Activated T-helper 9 cell treated with anti-CD3 and anti-CD28 coated beads, Interleukin-2, amount 50 U/mL, for 16 hours (primary cell): ENCODE measurements around the gene PLPPR1.

Experiments
- DNase-seq: peaks from one replicate; pipeline ENCODE4 v3.0.0-alpha.2; 2020; ENCODE audit warnings: low read depth

Gene PLPPR1

DNA sequence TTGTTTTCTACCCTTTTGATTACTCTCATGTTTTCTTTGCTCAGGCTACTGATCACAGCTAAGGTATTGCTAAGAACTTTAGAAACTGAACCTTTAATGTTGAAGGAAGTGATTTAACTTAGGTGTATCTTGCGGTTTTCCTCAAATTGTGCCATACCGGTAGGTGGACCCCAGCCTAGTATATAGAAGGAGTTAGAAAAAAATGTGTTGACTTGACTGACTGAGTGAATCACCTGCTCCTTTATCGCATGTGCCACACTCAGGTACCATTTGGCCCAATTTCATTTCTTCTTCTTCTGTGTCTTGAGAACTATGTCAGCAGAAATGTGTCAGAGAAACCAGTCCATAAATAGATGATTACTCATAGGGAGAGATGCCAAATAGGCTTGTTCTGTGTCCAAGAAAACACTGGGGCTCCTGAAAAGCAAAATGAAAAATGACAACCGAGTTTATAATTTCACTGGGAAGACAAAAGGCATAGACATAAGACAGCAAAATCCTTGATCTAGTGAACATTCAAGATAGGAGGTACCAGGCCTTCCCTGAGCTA lies 19.4 kb downstream of the PLPPR1 start:
- no peak for DNase-seq

DNA sequence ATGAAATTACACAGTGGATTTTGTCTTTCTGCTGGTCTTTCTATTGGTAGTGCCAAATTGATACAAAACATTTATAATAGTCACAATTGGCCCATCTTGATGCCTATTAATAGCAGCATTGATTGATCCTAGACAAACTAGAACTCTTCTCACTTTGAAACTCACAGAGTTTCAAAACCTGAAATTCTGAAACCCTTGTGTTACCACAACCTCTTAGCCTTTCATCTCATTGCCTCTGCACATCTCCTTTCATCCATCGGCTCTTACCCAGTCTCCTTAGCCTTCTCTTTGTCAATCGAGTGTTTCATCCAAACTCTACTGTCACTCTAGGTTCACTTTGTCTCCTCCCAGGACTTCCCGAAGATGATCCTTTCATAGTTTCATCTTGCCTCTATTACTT lies 22.1 kb downstream of the PLPPR1 start:
- DNase-seq, result no peak

DNA sequence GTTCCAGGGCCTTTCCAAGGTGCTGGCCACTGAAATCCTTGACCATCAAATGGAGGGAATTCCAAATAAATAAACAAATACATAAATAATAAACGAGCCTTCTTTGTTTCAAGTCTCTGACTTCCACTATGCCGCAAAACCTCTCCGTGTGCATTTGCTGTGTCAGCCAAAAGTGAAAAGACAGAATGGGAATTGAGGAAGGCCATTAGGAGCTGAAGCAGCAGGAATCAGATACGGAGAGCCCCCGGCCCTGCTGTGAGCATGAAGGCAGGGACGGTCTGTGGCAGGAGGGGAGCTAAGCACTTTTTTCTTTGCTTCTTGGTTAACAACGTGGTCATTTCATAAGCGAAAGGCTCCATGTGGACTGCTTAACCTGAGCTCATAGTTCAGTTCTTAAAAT lies 26.1 kb downstream of the PLPPR1 start:
- DNase-seq, result no peak

DNA sequence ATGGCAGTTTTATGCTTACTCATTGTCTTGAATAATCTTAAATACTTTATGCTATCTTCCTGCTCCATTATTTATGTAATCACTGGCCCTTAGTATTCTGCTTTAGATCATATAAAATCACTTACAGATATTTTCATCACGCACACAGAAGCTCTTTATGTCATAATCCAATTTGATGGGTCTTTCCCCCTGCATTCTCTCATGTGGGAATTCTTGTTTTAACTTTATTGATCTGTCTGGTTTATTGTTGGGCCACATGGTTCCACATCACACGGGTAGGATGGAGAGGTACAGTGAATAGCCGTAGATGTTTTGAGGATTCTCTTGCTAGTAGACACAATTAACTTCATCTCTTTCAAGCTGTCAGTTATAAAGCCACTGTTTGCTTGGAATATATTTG lies 27.0 kb downstream of the PLPPR1 start:
- DNase-seq, result no peak

DNA sequence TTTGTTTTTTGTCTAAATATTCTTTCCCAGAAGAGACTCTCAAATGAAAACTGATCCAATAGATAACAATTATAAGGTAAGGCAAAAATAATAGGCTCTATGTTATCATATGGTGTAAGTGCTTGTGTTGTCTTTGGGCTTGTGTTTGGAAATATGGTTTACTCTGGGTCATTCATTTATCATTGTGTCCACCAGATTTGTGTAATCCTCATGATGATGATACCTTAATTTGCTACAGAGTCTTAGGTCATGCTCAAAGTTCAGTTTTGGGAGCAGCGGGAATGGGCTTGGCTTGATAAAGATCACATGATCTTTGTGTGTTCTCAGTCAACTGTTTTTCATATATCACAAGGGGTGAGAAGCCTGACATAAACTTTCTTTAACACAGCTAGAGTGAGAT lies 34.2 kb downstream of the PLPPR1 start:
- DNase-seq, result no peak

DNA sequence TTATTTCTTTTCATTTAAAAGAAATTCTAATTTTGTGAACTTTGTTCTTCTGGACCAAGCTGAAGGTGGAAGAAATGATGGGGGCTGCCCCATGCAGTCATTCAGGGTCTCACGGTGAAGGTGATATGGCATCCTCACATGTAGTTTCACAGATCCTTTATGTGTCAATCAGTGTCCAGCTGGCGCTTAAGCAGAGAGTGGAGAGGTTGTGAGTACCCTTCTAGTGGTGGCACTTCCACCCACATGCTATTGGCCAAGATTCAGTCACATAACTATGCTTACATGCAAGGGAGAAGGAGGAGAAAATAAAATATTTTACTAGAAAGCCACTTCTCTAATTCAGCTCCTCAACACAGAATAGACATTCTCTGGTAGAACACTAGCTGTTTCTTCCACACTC lies 34.7 kb downstream of the PLPPR1 start:
- no peak for DNase-seq

DNA sequence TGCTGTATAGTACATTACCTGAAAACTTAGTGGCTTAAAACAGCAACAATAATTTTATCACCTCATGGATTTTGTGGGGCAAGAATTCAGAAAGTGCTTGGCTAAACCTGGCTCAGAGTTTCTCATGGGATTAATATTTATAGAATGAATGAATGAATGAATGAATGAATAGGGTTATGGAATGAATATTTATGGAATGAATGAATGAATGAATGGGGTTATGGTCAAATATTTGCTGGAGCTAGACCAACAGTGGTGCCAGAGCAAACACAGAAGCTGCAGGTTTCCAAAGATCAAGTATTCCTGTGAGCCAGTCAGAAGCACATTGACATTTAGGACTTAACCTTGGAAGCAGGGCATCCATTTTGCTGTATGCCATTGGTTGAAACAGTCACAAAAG lies 35.7 kb downstream of the PLPPR1 start:
- DNase-seq, result no peak

DNA sequence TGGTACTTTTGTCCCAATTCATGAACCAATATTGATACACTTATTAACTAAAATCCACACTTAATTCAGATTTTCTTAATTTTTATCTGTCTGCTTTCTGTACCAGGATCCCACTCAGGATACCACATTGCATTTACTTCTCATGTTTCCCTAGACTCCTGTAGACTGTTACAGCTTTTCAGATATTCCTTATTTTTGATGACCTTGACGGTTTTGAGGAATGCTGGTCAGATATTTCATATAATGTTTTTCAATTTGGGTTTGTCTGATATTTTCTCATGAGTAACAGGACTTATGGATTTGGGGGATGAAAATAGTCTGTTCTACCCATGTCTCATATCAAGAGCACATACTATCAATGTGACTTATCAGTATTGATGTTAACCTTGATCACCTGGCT lies 37.4 kb downstream of the PLPPR1 start:
- DNase-seq, result no peak

DNA sequence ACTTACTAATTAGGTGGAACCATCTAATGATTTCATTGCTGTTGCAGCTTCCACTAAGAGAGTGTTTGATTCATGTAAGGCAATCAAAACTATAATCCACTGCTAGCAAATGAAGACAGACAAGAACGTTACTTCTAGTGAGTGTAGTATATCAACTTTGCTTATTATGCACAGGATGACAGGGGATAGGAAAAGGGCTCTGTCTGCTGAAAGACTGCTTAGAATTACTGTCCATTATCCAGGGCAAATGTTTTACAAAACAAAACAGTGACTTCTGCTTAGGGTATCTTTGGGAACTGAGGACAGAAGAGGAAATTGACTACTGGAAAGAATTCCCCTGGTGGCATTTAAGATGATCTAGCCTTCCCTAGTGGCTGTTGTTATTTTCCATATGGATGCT lies 40.2 kb downstream of the PLPPR1 start:
- no peak for DNase-seq

DNA sequence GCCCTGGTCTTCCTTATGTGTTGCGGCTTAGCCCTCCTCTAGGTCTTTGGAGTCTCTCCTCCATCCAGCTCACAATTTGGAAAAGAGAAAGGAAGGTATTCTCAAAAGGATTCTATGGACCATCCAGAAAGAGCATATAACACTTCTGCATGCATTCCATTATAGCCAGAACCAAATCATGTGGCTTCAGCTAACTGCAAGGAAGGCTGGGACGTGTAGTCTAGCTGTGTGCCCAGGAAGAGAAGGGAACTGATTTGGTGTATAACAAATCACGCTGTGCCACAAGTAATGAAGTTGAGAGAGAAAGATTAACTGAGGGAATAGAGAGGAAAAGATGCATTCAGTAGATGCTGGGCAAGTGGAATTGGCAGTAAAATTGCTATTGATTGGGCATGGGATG lies 43.7 kb downstream of the PLPPR1 start:
- DNase-seq, result no peak

DNA sequence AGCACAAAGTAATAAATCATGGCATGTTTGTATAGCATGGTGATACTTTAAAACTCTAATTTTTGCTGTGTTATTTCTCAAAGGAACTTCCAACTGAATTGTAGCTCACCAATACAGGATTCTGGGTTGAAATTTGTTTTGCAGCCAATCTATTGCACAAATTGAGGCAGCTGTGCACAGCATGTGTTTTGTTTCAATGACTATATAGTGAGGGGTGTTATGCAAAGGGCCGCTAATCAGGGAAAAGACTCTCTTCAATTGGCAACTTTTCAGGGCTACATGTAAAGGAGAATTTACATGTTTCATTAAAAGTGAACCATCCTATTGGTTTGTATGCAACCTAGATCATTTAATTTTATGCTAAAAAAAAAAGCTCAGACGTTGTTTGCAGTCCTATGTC lies 44.6 kb downstream of the PLPPR1 start:
- no peak for DNase-seq

DNA sequence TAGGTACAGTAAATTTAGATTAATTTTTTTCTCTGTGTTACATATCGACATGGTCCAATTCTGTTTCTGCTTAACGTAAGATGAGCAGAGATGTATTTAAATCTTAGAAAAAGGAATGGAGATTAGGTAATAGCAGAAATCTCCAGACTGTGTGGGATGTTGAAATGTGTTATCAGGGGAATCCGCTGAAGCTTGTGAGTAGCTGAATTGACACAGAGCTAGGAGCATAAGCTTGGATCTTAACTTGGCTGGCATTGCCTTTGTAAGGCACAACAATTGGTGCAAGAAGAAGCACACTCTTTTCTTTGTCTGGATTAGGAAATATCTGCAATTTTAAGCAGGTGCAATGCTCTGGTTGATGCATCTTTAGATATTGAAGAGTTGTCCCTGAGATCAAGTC lies 53.1 kb downstream of the PLPPR1 start:
- DNase-seq, result no peak

DNA sequence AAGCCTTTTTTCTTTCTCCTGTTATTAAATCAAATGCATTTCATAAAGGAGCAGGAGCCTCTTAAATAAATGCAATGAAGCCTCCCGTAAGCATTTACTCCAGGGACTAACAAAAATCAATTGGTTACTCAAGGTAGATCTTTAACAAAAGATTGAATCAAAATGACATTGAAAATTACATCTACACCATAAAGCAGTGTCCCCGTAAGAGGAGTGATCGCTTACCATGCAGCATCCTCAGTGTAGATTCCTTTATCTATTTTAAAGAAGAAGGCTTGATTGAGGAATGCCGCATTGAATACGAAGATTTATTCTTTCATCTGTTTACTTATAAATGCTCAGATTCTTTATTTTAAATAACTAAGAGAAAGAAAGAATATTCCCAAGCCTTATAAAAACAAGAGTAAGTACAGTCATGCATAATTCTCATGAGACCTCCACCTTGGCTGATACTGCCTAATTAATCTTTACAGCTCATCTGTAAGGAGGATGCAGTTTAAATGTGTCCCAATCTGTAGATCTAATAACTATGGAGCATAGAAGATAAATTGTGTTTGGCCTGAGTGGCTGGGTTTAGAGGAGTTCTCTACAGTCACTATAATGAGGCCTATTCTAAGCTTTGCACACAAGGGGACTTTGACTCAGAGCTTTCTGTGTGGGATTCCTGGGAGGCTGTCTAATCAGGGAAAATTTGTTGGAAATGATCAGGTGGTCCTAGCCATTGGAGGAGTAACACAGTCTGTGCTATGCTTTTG lies 55.1 kb downstream of the PLPPR1 start:
- no peak for DNase-seq

DNA sequence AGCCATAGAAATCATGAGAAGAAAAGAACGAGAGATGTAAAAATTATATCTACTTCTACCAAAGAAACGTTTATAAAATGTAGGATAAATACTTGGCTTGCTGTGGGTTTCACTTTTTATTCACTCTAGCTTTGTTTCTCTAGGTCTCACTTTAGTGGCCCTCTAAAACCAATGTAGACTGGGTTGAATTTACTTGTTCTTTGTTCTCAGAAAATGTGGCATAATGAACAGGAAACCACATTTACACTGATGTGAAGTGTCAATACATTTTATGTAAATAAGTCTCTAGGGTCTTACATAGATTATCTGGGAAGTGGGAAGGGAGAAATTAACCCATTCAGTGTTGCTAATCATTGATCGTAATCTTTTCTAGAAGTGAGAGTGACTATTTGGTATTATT lies 58.9 kb downstream of the PLPPR1 start:
- no peak for DNase-seq

DNA sequence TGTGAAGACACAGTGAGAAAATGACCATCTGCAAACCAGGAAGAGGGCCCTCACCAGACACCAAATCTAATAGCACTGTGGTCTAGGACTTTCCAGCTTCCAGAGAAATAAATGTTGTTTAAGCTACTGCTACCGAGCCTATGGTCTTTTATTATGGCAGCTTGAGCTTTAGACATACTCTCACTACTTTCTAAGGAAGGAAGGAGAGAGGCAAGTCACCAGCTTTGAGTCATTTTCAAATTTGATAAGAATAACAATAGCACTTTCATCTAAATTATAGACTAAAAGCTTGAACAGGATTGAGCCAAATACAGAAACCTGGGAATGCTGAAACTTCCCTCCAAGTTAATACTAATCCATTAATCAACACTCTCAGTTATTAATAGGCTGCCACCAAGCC lies 64.4 kb downstream of the PLPPR1 start:
- DNase-seq, result no peak

DNA sequence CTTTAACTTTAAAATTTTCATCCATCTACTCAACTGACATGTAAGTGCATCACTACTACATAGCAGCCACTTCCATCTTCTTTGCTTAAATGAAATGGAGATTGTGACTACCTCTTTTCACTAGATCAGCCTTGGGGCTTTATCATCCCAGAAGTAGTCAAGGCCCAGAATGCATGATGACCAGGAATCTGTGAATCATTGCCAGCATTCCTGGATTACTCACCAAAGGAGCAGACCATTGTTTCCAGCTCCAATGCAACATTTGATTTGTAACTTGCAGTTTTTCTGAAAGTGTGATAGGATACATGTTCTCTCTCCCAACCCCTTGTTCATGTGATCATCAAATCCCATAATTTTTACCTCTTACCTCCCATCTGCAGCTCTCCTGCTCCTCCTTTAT lies 65.1 kb downstream of the PLPPR1 start:
- DNase-seq, result no peak

DNA sequence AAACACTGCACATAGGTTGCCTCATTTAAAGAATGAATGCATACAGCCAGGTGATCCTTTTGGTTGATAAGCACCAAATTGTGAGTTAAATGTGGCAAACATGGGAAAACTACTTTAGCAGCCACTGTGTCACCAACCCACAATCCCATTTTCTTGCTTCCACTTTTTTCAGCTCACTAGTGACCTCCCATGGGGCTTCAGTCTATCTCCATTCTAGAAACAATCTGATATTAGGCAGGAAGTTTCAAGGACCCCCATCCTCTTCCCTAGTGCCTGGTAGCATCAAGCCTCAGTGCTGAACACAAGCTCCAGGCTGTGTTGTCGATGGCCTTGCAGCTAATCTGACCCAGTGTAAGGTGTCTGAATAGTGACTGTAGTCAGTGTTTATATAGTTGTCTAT lies 66.2 kb downstream of the PLPPR1 start:
- no peak for DNase-seq

DNA sequence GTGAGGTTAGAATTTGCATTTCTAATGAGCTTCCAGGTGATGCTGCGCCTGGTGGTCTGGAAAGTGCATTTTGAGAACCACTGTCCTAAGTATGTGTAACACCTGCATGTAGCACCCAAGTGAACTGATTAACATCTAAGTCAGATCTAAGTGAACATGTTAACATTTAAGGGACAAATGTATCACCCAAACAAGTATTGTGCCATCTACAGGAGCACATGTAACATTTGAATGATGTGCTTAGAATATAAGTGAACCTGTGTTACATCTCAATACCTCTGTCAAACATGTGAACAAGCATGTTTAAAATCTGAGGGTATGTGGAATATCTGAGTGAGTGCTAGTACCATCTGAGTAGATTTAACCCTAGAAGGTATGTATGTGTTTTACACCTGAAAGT lies 68.7 kb downstream of the PLPPR1 start:
- no peak for DNase-seq

DNA sequence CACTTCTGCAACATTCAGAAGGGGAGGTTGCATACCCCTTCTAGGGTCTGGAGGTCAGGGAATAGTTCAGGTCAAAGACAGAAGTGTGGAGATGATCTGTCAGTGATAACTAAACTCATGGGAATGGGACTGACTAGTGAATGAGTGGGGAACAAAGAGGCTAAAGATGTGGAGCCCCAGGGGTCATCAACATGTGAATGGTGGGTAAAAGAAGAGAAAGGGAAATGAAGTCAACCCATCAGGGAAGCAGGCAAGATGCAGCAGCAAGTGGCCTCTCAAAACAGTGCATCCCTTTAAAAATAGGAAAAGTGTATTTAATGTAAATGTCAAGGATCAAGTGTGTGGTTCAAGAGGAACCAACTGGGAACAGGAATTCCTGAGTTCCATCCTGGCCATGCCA lies 69.9 kb downstream of the PLPPR1 start:
- no peak for DNase-seq

DNA sequence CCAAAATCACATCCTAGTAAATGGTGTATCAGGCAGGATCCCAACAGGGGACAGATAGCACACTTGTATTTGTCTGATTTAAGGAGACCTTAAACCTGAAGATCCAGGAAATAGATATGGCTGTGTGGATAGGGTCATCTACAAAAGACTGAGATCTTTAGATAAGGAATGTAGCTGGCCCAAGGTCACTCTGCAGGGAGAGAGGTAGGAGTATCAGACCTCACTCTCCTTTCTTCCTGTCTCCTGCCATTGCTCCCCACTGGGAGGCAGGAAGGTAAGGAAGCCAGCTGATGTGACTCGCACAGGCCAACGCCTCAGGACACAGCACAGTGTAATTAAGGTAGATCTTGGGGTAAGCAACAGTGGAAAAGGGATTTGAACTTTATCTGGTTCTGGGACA lies 85.8 kb downstream of the PLPPR1 start:
- DNase-seq, result no peak

DNA sequence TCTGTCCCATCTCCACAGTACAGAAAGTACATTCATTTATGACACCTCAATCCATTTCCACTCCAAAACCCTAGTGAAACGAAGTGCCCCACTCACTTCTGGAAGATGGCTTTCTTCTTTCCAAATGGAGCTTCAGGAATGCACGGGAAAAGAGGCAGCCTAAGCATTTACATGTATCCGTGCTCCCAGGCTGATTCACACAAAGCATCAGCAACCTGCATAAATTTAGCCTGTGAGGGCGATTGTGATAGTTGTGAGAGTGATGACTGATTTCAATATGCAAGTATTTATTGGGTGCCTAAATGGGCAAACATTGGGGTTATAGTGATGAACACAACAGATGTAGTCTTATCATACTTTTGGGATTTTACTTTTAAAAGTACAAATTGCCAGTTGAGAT lies 86.6 kb downstream of the PLPPR1 start:
- DNase-seq, result no peak

DNA sequence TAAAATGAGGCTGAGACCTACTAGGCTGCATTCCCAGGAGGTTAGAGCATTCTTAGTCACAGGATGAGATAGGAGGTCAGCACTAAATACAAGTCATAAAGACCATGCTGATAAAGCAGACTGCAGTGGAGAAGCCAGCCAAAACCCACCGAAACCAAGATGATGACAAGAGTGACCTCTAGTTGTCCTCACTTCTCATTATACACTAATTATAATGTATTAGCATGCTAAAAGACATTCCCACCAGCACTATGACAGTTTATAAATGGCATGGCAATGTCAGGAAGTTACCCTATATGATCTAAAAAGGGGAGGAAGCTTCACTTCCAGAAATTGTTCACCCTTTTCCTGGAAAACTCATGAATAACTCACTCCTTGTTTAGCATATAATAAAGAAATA lies 88.6 kb downstream of the PLPPR1 start:
- DNase-seq, result no peak

DNA sequence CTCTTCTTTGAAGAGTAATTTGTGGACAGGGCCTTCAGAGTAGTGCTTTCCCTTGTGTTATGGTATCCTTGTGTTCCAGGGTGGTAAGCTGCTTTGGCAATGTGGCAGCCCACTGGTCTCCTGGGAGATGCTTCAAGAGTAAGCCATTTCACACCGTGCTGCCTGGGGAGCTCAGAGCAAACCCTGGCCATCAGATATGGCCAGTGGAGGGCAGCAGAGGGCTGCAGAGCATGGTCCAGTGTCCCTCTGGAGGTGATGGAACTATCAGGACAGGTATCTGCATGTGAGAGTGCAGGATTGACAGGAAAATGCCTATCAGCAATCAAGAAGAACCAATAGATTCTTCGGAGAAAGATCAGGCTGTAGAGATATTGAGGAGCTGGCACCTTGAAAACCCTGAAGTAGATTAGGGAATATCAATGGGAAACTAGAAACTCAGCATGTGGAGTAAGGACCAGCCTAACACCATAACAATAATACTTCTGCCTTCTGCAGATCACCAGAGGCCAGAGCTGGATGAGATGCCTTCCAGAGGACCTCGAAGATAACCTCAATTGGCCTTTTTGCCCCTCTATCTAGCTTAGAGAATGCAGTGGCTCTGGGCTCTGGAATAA lies 90.8 kb downstream of the PLPPR1 start:
- DNase-seq, result no peak

DNA sequence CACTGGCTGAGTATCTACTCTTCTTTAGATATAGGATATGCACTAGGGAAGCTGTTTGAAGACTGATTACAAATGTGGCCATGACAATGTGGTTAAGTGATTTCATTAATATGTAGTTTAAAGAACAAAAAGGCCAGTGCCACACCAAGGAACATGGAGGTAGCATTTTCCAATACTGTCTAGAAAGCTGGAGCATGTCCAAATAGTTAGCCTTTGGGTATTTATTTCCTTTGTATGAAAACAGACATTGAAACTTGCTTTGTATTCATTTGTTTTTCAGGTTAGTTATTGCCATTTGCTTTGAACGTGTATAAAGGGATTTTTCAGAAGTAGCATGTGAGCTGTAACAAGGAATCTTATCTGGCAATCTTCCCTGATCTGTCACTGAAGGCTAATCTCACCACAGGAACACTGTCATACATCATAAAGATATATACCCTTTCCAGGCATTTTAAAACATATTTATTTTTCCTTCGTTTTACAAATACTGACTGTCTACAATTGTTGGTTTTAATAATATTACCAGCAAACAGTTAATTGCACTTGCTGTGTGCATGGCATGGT lies 93.4 kb downstream of the PLPPR1 start:
- DNase-seq, result no peak
